ENCODE measurements around the gene LAMA4. TPM values are rescaled to one million over a fixed set of nuclear protein-coding genes. Genes with fewer than 3 reads are reported as not detected.
"Not testable (repeated sequence)": the region's sequence is repeated elsewhere in the genome, so short reads cannot be mapped to it uniquely, and the experiment has no call there.

Gene LAMA4
- total RNA-seq, 1 donor from 2014 or later: 1.1 TPM

GRCh38 chr6:112204350-112204706 is 50.0 kb downstream of the LAMA4 start:
- no peak for TF ChIP-seq CTCF (IDR thresholded peaks at IDR 0.05; ENCODE audit: unreplicated experiment)
- Mint-ChIP-seq H3K27me3 (no peaks in the 10 kb centered on the region), H3K4me1 (ENCODE audit: low read depth) (no peaks in the 10 kb centered on the region), H3K36me3 (ENCODE audit: insufficient read depth) (no peaks in the 10 kb centered on the region), H3K4me3 (ENCODE audit: low read depth) (no peak overlapping the region), H3K27ac (no peak overlapping the region), H3K9me3 (ENCODE audit: low read depth) (peaks cover 3% of the 10 kb centered on the region)
- DNase-seq (ENCODE audit: low spot score, unreplicated experiment): no peak

- Mint-ChIP-seq H3K36me3 (ENCODE audit: insufficient read depth) (no peaks in the 10 kb centered on the region), H3K27me3 (no peaks in the 10 kb centered on the region), H3K27ac (no peak overlapping the region), H3K4me3 (ENCODE audit: low read depth) (no peak overlapping the region), H3K9me3 (ENCODE audit: low read depth) (peaks cover 3% of the 10 kb centered on the region), H3K4me1 (ENCODE audit: low read depth) (no peaks in the 10 kb centered on the region)
- TF ChIP-seq CTCF (IDR thresholded peaks at IDR 0.05; ENCODE audit: unreplicated experiment): no peak
- no peak for DNase-seq (ENCODE audit: low spot score, unreplicated experiment)
These were observed 50.6 kb downstream of the LAMA4 start for GRCh38 chr6:112203577-112204349.

GRCh38 chr6:112202639-112203341 is 51.6 kb downstream of the LAMA4 start:
- Mint-ChIP-seq H3K27ac (no peak overlapping the region), H3K36me3 (ENCODE audit: insufficient read depth) (no peaks in the 10 kb centered on the region), H3K4me1 (ENCODE audit: low read depth) (no peaks in the 10 kb centered on the region), H3K27me3 (no peaks in the 10 kb centered on the region), H3K9me3 (ENCODE audit: low read depth) (peaks cover 3% of the 10 kb centered on the region), H3K4me3 (ENCODE audit: low read depth) (no peak overlapping the region)
- no peak for DNase-seq (ENCODE audit: low spot score, unreplicated experiment)
- no peak for TF ChIP-seq CTCF (IDR thresholded peaks at IDR 0.05; ENCODE audit: unreplicated experiment)

- not testable (repeated sequence) for DNase-seq (ENCODE audit: low spot score, unreplicated experiment); H3K4me1 Mint-ChIP-seq (ENCODE audit: low read depth); H3K9me3 Mint-ChIP-seq (ENCODE audit: low read depth); H3K36me3 Mint-ChIP-seq (ENCODE audit: insufficient read depth); H3K4me3 Mint-ChIP-seq (ENCODE audit: low read depth); H3K27me3 Mint-ChIP-seq; H3K27ac Mint-ChIP-seq
These were observed 54.0 kb downstream of the LAMA4 start for GRCh38 chr6:112200185-112200914.

GRCh38 chr6:112199001-112199403 is 55.4 kb downstream of the LAMA4 start:
- no peak for DNase-seq (ENCODE audit: low spot score, unreplicated experiment)
- Mint-ChIP-seq H3K36me3 (ENCODE audit: insufficient read depth) (no peaks in the 10 kb centered on the region), H3K27me3 (peaks cover 6% of the 10 kb centered on the region), H3K4me1 (ENCODE audit: low read depth) (no peaks in the 10 kb centered on the region), H3K27ac (no peak overlapping the region), H3K9me3 (ENCODE audit: low read depth) (peaks cover 3% of the 10 kb centered on the region), H3K4me3 (ENCODE audit: low read depth) (no peak overlapping the region)
- no peak for TF ChIP-seq CTCF (IDR thresholded peaks at IDR 0.05; ENCODE audit: unreplicated experiment)

Data from progenitor cell of endocrine pancreas (in vitro differentiated cells).